SK-N-SH treated with all-trans-retinoic acid at 6 μM for 48 hours (cell line): ENCODE measurements around the gene MAPK14.
A peak's percentile ranks its signal among the peaks of the same experiment; 100 is the strongest.

Source experiments
- ATAC-seq: fragments of 200-7000 bp; cut with Tn5 transposase; 3 replicates; pipeline ENCODE4 v1.9.1; 2020; ENCODE audit warnings: mild to moderate bottlenecking, moderate library complexity
- ARNTL ChIP-seq: fragments of 450-650 bp; formaldehyde crosslinking; IDR thresholded peaks from 2 replicates; pipeline ENCODE4 v1.5.0; 2020; ENCODE audit warnings: low read depth, mild to moderate bottlenecking, moderate library complexity, borderline replicate concordance
- BACH2 ChIP-seq: fragments of 250-450 bp; sonication (Bioruptor Pico); IDR thresholded peaks from 2 replicates; pipeline ENCODE4 v1.9.0; 2021; ENCODE audit warnings: mild to moderate bottlenecking, borderline replicate concordance
- CREB5 ChIP-seq: fragments of 250-450 bp; sonication (Bioruptor Pico); IDR thresholded peaks from 2 replicates; pipeline ENCODE4 v1.5.1; 2020; ENCODE audit warnings: low read depth, mild to moderate bottlenecking, moderate library complexity
- CSDC2 ChIP-seq: fragments of 250-450 bp; sonication (Bioruptor Pico); IDR thresholded peaks from 2 replicates; pipeline ENCODE4 v1.5.0; 2020; ENCODE audit warnings: mild to moderate bottlenecking, moderate library complexity
- GLIS3 ChIP-seq: fragments of 250-450 bp; sonication (Bioruptor Pico); IDR thresholded peaks from 2 replicates; pipeline ENCODE4 v1.5.0; 2020; ENCODE audit warnings: mild to moderate bottlenecking, moderate library complexity
- ISL1 ChIP-seq: fragments of 250-450 bp; sonication (Bioruptor Pico); IDR thresholded peaks from 2 replicates; pipeline ENCODE4 v2.1.2; 2022; ENCODE audit warnings: mild to moderate bottlenecking, moderate library complexity
- PPARA ChIP-seq: fragments of 250-450 bp; sonication (Bioruptor Pico); IDR thresholded peaks from 2 replicates; pipeline ENCODE4 v1.5.0; 2020; ENCODE audit warnings: mild to moderate bottlenecking, borderline replicate concordance
- RARB ChIP-seq: fragments of 250-450 bp; sonication (Bioruptor Pico); IDR thresholded peaks from 2 replicates; pipeline ENCODE4 v1.8.0; 2021; ENCODE audit warnings: mild to moderate bottlenecking, moderate library complexity
- SNAI2 ChIP-seq: fragments of 250-450 bp; sonication (Bioruptor Pico); IDR thresholded peaks from 2 replicates; pipeline ENCODE4 v1.5.0; 2020; ENCODE audit warnings: mild to moderate bottlenecking, moderate library complexity
- TCF4 ChIP-seq: fragments of 250-450 bp; sonication (Bioruptor Pico); IDR thresholded peaks from 2 replicates; pipeline ENCODE4 v1.8.0; 2021; ENCODE audit warnings: mild to moderate bottlenecking, moderate library complexity, borderline replicate concordance
- TOX ChIP-seq: fragments of 250-450 bp; sonication (Bioruptor Pico); IDR thresholded peaks from 2 replicates; pipeline ENCODE4 v1.8.0; 2021; ENCODE audit warnings: mild to moderate bottlenecking, moderate library complexity, borderline replicate concordance
- TSHZ2 ChIP-seq: fragments of 250-450 bp; sonication (Bioruptor Pico); IDR thresholded peaks from 2 replicates; pipeline ENCODE4 v1.5.0; 2020; ENCODE audit warnings: mild to moderate bottlenecking, moderate library complexity
- ZFP3 ChIP-seq: fragments of 250-450 bp; sonication (Bioruptor Pico); IDR thresholded peaks from 2 replicates; pipeline ENCODE4 v1.5.0; 2020; ENCODE audit warnings: mild to moderate bottlenecking, moderate library complexity
- ZFP30 ChIP-seq: fragments of 450-650 bp; formaldehyde crosslinking; IDR thresholded peaks from 2 replicates; pipeline ENCODE4 v1.5.0; 2022; ENCODE audit warnings: mild to moderate bottlenecking, moderate library complexity
- ZNF70 ChIP-seq: fragments of 450-650 bp; formaldehyde crosslinking; IDR thresholded peaks from 2 replicates; pipeline ENCODE4 v1.5.0; 2020; ENCODE audit warnings: mild to moderate bottlenecking, moderate library complexity
- ZNF8 ChIP-seq: fragments of 450-650 bp; formaldehyde crosslinking; IDR thresholded peaks from 2 replicates; pipeline ENCODE4 v1.5.0; 2020; ENCODE audit warnings: mild to moderate bottlenecking, moderate library complexity
- TF ChIP-seq, protein P1 (sequence below): fragments of 250-450 bp; sonication (Bioruptor Pico); IDR thresholded peaks from 2 replicates; pipeline ENCODE4 v1.8.0; 2021; ENCODE audit warnings: low read depth, mild to moderate bottlenecking, moderate library complexity, borderline replicate concordance
- TF ChIP-seq, protein P2 (sequence below): fragments of 250-450 bp; sonication (Bioruptor Pico); IDR thresholded peaks from 2 replicates; pipeline ENCODE4 v1.8.0; 2020; ENCODE audit warnings: mild to moderate bottlenecking, moderate library complexity, borderline replicate concordance
- TF ChIP-seq, protein P3 (sequence below): fragments of 250-450 bp; sonication (Bioruptor Pico); IDR thresholded peaks from 2 replicates; pipeline ENCODE4 v1.5.1; 2021; ENCODE audit warnings: mild to moderate bottlenecking, moderate library complexity

MAPK14 gene

DNA sequence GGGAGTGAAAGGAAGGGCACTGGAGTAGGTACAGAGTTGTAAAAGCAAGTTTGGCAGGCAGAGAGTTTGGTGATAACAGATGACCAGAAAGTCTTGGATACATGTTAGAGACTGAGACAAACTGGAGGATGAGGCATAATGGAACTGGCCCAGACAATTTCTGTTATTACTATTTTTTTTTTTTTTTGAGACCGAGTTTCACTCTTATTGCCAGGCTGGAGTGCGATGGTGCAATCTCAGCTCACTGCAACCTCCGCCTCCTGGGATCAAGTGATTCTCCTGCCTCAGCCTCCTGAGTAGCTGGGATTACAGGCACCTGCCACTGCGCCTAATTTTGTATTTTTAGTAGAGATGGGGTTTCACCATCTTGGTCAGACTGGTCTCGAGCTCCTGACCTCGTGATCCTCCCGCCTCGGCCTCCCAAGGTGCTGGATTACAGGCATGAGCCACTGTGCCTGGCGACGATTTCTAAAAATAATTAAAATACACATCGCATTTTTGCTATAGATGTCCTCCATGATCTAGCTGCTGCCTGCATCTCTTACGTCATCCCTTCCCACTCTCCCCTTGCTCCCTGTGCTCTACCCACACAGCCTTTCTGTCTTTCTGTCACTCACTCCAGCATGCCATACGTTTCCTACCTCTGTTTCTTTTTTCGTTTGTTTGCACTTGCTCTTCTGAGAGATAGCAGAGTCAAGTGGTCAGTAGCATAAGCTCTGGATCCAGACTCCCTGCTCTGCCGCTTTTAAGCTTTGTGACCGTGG is 23.5 kb downstream of the MAPK14 start:
- no peak for ATAC-seq
- TF ChIP-seq ISL1 (no peak), CSDC2 (CRISPR knock-in tag) (no peak), ZFP3 (CRISPR knock-in tag) (no peak), ZNF70 (CRISPR knock-in tag) (no peak), GLIS3 (CRISPR knock-in tag) (no peak), ZNF8 (CRISPR knock-in tag) (no peak), TCF4 (CRISPR knock-in tag) (no peak), ARNTL (no peak), BACH2 (CRISPR knock-in tag) (no peak), ZFP30 (CRISPR knock-in tag) (no peak), RARB (no peak)
- TF ChIP-seq, protein P1, sequence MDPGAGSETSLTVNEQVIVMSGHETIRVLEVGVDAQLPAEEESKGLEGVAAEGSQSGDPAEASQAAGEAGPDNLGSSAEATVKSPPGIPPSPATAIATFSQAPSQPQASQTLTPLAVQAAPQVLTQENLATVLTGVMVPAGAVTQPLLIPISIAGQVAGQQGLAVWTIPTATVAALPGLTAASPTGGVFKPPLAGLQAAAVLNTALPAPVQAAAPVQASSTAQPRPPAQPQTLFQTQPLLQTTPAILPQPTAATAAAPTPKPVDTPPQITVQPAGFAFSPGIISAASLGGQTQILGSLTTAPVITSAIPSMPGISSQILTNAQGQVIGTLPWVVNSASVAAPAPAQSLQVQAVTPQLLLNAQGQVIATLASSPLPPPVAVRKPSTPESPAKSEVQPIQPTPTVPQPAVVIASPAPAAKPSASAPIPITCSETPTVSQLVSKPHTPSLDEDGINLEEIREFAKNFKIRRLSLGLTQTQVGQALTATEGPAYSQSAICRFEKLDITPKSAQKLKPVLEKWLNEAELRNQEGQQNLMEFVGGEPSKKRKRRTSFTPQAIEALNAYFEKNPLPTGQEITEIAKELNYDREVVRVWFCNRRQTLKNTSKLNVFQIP (CRISPR knock-in tag): no peak

- ATAC-seq: no peak
- no peak for TF ChIP-seq ZFP30 (CRISPR knock-in tag)
- no peak for TF ChIP-seq PPARA (CRISPR knock-in tag)
- no peak for TF ChIP-seq CREB5 (CRISPR knock-in tag)
- TF ChIP-seq, protein P2, sequence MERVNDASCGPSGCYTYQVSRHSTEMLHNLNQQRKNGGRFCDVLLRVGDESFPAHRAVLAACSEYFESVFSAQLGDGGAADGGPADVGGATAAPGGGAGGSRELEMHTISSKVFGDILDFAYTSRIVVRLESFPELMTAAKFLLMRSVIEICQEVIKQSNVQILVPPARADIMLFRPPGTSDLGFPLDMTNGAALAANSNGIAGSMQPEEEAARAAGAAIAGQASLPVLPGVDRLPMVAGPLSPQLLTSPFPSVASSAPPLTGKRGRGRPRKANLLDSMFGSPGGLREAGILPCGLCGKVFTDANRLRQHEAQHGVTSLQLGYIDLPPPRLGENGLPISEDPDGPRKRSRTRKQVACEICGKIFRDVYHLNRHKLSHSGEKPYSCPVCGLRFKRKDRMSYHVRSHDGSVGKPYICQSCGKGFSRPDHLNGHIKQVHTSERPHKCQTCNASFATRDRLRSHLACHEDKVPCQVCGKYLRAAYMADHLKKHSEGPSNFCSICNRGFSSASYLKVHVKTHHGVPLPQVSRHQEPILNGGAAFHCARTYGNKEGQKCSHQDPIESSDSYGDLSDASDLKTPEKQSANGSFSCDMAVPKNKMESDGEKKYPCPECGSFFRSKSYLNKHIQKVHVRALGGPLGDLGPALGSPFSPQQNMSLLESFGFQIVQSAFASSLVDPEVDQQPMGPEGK (CRISPR knock-in tag): no peak
- no peak for TF ChIP-seq SNAI2 (CRISPR knock-in tag)
- TF ChIP-seq GLIS3 (CRISPR knock-in tag): no peak
- TF ChIP-seq, protein P3, sequence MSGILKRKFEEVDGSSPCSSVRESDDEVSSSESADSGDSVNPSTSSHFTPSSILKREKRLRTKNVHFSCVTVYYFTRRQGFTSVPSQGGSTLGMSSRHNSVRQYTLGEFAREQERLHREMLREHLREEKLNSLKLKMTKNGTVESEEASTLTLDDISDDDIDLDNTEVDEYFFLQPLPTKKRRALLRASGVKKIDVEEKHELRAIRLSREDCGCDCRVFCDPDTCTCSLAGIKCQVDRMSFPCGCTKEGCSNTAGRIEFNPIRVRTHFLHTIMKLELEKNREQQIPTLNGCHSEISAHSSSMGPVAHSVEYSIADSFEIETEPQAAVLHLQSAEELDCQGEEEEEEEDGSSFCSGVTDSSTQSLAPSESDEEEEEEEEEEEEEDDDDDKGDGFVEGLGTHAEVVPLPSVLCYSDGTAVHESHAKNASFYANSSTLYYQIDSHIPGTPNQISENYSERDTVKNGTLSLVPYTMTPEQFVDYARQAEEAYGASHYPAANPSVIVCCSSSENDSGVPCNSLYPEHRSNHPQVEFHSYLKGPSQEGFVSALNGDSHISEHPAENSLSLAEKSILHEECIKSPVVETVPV (CRISPR knock-in tag): no peak
- TF ChIP-seq TOX (CRISPR knock-in tag): no peak
Measured at GRCh38 chr6:36052097-36052496, 24.5 kb downstream of the MAPK14 start.

DNA sequence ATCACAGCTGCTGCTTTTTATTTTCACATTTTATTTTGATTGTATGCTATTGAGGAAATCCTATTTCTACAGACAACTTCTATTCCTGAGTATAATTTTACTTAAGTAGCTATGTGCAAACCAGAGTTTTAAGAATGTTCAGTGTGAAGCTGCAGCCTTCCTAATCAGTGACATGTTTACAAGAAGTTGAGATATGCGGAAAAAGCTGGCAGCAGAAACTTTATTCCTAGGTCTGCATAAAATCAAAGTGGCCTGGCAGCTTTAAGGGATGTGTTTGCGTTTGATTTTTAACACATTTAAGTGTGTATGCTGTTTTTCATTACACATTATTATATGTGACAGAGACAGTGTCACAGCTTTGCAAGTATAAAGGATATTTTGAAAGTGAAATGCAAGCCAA is 26.3 kb downstream of the MAPK14 start:
- ATAC-seq: no peak

More for the DNA sequence above, 26.3 kb downstream of the MAPK14 start:
- TF ChIP-seq TSHZ2 (no peak), TCF4 (CRISPR knock-in tag) (peak; percentile 34; the same call in 1 of the 2 replicates)
